ENCODE data around the gene ZFC3H1.

The ZFC3H1 gene

DNA sequence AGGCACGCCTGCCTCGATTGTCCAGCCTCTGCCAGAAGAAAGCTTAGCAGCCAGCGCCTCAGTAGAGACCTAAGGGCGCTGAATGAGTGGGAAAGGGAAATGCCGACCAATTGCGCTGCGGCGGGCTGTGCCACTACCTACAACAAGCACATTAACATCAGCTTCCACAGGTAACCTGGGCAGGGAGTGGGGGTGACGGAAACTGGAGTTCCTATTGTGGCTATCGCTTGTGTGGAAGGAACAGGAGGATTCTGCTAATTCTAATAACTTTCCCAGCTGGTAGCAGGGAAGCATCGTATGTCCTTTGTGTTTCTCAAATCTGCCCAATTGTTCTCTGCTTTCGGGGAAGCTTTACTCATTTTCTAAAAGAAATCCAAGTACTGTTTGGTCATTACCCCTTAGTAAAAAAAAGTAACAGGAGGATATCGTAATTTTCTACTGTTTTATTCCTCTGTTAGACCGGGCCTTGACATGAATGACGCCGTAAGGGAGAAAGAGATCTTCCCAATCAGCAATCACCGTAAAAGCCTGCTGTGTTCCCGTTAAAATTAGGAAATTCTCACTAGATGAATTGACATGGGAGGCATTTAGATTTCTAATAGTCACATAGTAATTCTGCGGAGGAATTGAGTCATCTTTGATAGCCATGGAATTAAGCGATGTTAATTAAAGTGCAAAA, 902 bp upstream of the ZFC3H1 start:
- peaks cover 15% of the 10 kb centered on the region for H3K4me1 ChIP-seq
- H3K4me2 ChIP-seq (ENCODE audit: low read length): peak overlapping the region; percentile 78
- peaks cover 12% of the 10 kb centered on the region for H3K79me2 ChIP-seq
- H3K9me3 ChIP-seq (ENCODE audit: control insufficient read depth, low read length): no peaks in the 10 kb centered on the region
- no peak for TF ChIP-seq CTCF (IDR thresholded peaks at IDR 0.05)
- H2AFZ ChIP-seq: peak overlapping the region; percentile 82
- H3K27me3 ChIP-seq (ENCODE audit: control insufficient read depth, insufficient read depth, low read length): no peaks in the 10 kb centered on the region
- peak overlapping the region; percentile 87 for H3K27ac ChIP-seq
- peak overlapping the region; percentile 92 for H3K4me3 ChIP-seq (ENCODE audit: low read depth, low read length)
- no peak overlapping the region for H3K9ac ChIP-seq
- H3K36me3 ChIP-seq (ENCODE audit: control insufficient read depth, insufficient read depth, low read length): no peaks in the 10 kb centered on the region

DNA sequence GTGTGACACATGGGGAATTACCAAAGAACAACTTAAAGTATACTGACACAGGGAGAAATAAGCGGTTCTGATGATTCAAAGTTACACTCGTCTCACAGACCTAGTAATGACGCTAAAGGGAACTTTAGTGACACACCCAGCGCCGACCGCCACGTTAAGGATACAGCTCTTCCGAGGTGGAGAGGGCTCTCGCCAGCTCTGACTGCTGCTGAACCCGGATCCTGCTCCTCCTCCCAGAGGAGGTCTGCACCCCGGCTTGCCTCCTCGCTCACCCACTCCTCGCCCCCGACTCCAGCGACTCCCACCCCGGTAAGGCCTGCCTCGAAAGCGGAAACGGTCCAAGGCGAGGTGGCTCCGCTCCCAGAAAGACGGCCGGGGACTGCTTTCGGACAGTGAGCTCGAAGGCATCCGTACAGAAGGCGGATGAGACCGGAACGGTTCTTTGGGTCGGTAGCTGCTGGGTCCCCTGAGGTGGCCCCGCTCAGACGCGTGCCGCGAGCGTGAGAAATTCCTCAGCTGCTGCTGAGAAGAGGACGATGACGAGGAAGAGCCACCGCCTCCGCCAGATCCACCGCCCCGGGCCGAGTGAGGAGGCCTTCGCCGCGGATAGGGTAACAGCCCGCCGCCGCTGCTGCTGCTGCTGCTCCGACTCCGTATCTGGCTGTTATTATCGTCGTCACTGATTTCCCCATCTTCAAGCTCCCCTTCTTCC, 643 bp downstream of the ZFC3H1 start:
- no peaks in the 10 kb centered on the region for H3K9me3 ChIP-seq (ENCODE audit: control insufficient read depth, low read length)

DNA sequence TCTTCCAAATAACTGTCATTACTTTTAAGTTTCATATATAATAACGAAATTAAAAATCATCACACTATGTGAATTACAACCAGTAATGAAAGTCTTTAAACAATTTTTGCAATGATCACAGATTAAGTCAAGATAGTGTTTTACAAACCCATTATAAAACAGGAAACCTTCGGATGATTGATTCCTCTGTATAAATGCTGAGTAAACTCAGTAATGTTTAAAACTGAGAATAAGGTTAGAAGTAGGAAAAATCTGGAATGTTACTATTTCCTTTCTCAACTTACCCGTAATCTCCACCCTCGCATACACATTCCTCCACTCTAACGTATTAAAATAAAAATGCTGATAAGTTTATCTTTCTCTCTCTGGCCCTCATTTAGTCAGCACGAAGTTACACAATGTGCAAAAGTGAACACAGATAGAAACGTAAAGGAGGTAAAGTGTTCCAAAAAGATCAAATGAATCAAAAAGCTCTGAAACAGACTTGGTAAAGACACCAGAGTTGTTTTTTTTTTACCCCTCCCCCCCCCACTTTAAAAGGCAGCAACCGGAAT, 1.6 kb downstream of the ZFC3H1 start:
- H3K79me2 ChIP-seq: peaks cover 14% of the 10 kb centered on the region
- no peak overlapping the region for H3K27ac ChIP-seq
- H2AFZ ChIP-seq: no peak overlapping the region
- peaks cover 15% of the 10 kb centered on the region for H3K4me1 ChIP-seq
- peak overlapping the region; percentile 78 for H3K4me2 ChIP-seq (ENCODE audit: low read length)
- H3K27me3 ChIP-seq (ENCODE audit: control insufficient read depth, insufficient read depth, low read length): no peaks in the 10 kb centered on the region
- no peaks in the 10 kb centered on the region for H3K9me3 ChIP-seq (ENCODE audit: control insufficient read depth, low read length)
- no peak for TF ChIP-seq CTCF (IDR thresholded peaks at IDR 0.05)
- peak overlapping the region; percentile 92 for H3K4me3 ChIP-seq (ENCODE audit: low read depth, low read length)
- no peak overlapping the region for H3K9ac ChIP-seq
- no peaks in the 10 kb centered on the region for H3K36me3 ChIP-seq (ENCODE audit: control insufficient read depth, insufficient read depth, low read length)

More for the DNA sequence above, 643 bp downstream of the ZFC3H1 start:
- H3K4me1 ChIP-seq: peaks cover 15% of the 10 kb centered on the region
- H3K27ac ChIP-seq: peak overlapping the region; percentile 87
- H3K9ac ChIP-seq: peak overlapping the region; percentile 75
- no peaks in the 10 kb centered on the region for H3K36me3 ChIP-seq (ENCODE audit: control insufficient read depth, insufficient read depth, low read length)
- TF ChIP-seq CTCF (IDR thresholded peaks at IDR 0.05): no peak
- H3K27me3 ChIP-seq (ENCODE audit: control insufficient read depth, insufficient read depth, low read length): no peaks in the 10 kb centered on the region
- peaks cover 12% of the 10 kb centered on the region for H3K79me2 ChIP-seq
- H2AFZ ChIP-seq: peak overlapping the region; percentile 82
- peak overlapping the region; percentile 92 for H3K4me3 ChIP-seq (ENCODE audit: low read depth, low read length)
- H3K4me2 ChIP-seq (ENCODE audit: low read length): peak overlapping the region; percentile 78

DNA sequence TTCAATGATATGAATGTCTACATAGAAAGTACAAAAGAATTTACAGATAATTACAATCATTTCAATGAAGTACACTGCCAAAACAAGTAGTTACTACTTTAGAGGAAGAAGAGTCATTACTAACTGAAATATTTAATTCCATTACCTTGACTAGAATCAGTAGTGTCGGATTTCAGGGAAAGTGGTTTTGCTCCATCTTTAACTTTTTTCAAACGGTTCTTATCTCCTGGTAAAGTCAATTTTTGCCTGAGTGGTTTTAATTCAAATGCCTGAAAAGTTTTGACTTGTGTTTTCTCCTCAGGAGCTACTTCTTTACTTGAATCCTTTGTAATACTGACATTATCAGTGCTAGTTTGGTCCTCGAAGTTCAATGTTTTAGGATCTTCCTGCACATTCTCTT, 6.9 kb downstream of the ZFC3H1 start:
- no peak overlapping the region for H3K9ac ChIP-seq
- H3K27ac ChIP-seq: no peak overlapping the region
- H3K4me2 ChIP-seq (ENCODE audit: low read length): no peak overlapping the region
- no peaks in the 10 kb centered on the region for H3K36me3 ChIP-seq (ENCODE audit: control insufficient read depth, insufficient read depth, low read length)
- TF ChIP-seq CTCF (IDR thresholded peaks at IDR 0.05): no peak
- H3K9me3 ChIP-seq (ENCODE audit: control insufficient read depth, low read length): no peaks in the 10 kb centered on the region
- no peak overlapping the region for H2AFZ ChIP-seq
- H3K4me3 ChIP-seq (ENCODE audit: low read depth, low read length): no peak overlapping the region
- peaks cover 2% of the 10 kb centered on the region for H3K4me1 ChIP-seq
- peaks cover 24% of the 10 kb centered on the region for H3K79me2 ChIP-seq
- no peaks in the 10 kb centered on the region for H3K27me3 ChIP-seq (ENCODE audit: control insufficient read depth, insufficient read depth, low read length)
